ENCODE measurements around the gene ZFYVE28.

Gene ZFYVE28

DNA sequence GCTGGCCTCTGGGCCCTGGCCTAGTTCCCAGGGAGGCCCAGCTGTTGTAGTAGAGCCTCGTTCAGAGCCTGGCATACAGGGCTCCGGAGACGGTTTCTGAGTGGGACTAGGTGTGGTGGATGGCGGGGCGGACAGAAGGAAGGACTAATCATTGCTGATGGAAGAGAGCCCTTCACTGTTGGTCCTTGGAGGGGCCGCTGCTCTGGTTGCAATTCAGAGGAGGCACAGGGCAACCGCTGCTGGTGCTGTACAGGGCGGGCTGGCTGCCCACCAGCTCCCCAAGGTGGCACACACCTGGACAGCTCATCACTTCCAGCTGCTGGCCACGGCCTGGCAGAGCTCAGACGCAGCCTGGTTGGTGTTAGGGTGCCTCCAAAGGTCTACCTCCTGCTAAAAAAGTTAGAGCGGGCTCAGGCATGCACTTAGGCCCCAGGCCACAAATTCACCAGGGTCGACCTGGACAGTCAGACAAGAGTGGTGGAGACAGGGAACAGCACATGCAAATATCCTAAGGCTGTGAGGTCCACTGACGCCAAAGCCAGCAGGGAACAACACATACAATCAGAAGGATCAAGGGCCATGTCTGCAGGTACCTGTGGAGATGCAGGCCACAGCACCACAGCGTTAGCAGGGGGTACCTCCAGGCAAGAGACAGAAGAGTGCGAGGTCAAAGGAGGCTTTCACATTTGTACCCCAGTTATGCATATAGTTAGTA, 43.0 kb upstream of the ZFYVE28 start:
- no peak for DNase-seq (ENCODE audit: low read depth, low spot score)
- POLR2A ChIA-PET: no interaction called here
- CTCF ChIA-PET: interaction anchor here (0.7 to 1.8 kb wide), 5 partner anchors 11 to 244 kb away, joined by 3 to 15 read pairs (median 4); no protein-coding TSS in a partner anchor
- no peak overlapping the region for H3K4me3 ChIP-seq (ENCODE audit: low read depth, low read length)
- TF ChIP-seq, protein P1, sequence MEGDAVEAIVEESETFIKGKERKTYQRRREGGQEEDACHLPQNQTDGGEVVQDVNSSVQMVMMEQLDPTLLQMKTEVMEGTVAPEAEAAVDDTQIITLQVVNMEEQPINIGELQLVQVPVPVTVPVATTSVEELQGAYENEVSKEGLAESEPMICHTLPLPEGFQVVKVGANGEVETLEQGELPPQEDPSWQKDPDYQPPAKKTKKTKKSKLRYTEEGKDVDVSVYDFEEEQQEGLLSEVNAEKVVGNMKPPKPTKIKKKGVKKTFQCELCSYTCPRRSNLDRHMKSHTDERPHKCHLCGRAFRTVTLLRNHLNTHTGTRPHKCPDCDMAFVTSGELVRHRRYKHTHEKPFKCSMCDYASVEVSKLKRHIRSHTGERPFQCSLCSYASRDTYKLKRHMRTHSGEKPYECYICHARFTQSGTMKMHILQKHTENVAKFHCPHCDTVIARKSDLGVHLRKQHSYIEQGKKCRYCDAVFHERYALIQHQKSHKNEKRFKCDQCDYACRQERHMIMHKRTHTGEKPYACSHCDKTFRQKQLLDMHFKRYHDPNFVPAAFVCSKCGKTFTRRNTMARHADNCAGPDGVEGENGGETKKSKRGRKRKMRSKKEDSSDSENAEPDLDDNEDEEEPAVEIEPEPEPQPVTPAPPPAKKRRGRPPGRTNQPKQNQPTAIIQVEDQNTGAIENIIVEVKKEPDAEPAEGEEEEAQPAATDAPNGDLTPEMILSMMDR (IDR thresholded peaks at IDR 0.05; ENCODE audit: insufficient read depth, low read length, missing control alignments): no peak

DNA sequence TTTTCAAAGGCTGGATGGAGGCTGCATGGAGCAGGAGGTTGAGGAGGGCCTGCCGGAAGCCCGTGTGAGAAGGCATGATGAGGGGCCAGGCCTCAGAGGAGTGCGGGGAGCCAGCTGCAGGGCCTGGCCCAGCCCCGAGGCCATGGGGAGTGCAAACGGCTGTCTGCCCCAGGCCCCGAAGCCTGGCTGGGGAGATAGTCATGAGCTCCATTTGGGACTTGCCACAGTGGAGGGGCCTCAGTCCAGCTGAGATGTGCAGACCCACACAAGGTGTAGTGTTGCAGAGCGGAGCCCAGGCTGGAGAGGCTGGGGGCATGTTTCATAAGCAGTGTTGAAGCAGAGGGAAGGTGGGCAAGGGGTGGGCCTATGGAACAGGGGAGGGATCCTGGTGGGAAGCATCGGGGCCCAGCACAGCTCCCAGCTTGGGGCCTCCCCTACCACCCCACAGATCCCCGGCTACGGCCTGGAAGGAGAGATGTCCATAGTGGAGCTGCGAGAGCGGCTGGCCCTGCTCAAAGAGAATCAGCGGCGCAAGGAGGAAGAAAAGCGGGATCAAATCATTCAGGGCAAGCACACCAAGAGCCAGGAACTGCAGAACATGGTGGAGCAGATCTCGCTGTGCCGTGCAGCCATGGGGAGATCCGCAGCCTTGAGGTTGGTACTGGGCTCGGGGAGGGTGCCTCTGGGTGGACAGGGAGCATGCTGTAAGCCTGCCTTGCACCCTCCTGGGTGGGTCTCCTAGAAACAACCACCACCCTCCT, 41.3 kb upstream of the ZFYVE28 start:
- no peak for DNase-seq (ENCODE audit: low read depth, low spot score)
- TF ChIP-seq, protein P1 (IDR thresholded peaks at IDR 0.05; ENCODE audit: insufficient read depth, low read length, missing control alignments): no peak
- no peak overlapping the region for H3K4me3 ChIP-seq (ENCODE audit: low read depth, low read length)
- ChIA-PET CTCF (interaction anchor here (0.8 to 1.2 kb wide), 3 partner anchors 9 to 239 kb away, joined by 3 read pairs; partner anchors contain the start of gene RNF4), POLR2A (no interaction called here)

DNA sequence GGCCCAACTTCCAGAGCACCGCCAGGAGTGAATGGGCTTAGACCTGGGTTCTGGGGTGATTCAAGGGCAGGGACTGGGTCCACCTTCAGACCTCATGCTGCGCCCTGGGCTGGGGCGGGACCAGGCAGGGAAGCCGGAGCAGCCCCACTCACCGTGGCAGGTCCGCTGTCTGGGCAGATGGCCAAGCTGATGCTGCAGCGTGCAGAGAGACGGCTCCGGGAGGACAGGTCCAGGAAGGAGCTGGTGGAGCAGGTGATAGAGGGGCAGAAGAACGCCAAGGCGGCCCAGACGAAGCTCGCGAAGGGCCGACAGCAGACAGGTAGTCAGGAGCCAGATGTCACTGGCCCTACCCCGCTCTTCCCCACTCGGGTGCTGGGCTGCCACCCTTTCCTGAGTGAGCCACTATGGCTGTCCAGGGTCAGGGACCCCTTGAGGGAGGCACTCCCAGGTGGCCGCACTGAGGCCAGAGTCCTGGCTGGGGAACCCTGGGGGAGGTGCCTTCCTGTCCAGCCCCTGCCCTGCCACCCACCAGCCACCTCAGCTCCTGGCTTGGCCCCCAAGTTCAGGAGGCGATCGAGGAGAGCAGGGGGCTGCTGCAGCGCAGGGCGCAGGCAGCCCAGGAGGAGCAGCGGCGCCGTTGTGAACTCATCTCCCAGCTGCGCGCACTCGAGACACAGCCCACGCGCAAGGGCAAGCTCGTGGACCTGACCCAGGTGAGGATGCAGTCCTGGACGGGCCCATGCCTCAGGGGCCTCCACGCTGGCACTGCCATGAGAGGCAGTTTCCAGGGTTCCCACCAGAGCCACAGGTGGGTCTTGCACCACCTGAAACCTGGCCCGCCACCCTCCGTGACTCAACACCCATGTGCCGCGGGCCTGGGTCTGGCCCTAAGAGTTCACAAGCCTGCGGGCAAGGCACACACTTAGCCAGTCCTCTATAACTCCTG, 40.4 kb upstream of the ZFYVE28 start:
- no peak overlapping the region for H3K4me3 ChIP-seq (ENCODE audit: low read depth, low read length)
- TF ChIP-seq, protein P1 (IDR thresholded peaks at IDR 0.05; ENCODE audit: insufficient read depth, low read length, missing control alignments): no peak
- POLR2A ChIA-PET: no interaction called here
- CTCF ChIA-PET: interaction anchor here (0.8 to 1.2 kb wide), 3 partner anchors 10 to 238 kb away, joined by 3 read pairs; partner anchors contain the start of gene RNF4
- no peak for DNase-seq (ENCODE audit: low read depth, low spot score)

DNA sequence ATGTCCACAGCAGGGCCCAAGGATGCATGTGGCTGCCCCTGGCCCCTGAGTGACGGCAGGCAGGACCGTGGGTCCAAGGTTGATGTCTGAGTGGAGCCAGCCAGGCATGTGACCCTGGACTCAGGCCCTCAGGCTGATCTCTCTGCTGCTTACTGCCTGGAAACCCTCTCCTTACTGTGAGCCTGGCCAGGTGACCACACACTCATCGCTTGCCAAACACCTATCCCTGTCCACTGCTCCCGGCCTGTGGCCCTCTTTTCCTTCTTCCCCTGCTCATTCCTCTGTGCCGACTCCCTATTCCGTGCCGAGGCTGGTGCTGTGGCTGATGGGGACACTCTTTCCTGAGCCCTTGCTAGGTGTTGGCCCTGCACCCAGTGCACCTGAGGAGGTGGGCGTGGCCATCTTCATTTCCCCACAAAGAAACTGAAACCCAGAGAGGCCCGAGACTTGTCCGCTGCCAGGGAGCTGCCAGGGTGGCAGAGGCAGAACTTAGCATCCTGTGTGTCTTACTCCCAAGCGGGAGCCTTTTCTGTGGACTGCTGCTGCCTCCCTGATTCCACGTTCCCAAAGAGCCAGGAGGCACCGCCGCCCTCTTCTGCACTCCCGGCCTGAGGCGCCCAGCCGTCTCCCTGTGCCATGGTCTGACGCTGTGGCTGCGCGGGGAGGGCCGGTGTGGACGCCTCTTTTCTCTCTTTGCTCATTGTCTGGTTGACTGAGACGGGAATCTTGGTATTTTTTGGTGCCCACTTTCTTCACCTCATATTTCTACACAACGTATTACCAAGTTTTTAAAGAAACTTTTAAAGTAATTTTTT, 39.2 kb upstream of the ZFYVE28 start:
- ChIA-PET CTCF (interaction anchor here (1.0 kb wide), 1 partner anchor 21 kb away, joined by 3 read pairs; no protein-coding TSS in a partner anchor), POLR2A (interaction anchor here (1.5 kb wide), 1 partner anchor 196 kb away, joined by 5 read pairs; the partner anchor contains the start of gene MXD4)
- TF ChIP-seq, protein P1 (IDR thresholded peaks at IDR 0.05; ENCODE audit: insufficient read depth, low read length, missing control alignments): no peak
- no peak overlapping the region for H3K4me3 ChIP-seq (ENCODE audit: low read depth, low read length)
- DNase-seq (ENCODE audit: low read depth, low spot score): no peak

DNA sequence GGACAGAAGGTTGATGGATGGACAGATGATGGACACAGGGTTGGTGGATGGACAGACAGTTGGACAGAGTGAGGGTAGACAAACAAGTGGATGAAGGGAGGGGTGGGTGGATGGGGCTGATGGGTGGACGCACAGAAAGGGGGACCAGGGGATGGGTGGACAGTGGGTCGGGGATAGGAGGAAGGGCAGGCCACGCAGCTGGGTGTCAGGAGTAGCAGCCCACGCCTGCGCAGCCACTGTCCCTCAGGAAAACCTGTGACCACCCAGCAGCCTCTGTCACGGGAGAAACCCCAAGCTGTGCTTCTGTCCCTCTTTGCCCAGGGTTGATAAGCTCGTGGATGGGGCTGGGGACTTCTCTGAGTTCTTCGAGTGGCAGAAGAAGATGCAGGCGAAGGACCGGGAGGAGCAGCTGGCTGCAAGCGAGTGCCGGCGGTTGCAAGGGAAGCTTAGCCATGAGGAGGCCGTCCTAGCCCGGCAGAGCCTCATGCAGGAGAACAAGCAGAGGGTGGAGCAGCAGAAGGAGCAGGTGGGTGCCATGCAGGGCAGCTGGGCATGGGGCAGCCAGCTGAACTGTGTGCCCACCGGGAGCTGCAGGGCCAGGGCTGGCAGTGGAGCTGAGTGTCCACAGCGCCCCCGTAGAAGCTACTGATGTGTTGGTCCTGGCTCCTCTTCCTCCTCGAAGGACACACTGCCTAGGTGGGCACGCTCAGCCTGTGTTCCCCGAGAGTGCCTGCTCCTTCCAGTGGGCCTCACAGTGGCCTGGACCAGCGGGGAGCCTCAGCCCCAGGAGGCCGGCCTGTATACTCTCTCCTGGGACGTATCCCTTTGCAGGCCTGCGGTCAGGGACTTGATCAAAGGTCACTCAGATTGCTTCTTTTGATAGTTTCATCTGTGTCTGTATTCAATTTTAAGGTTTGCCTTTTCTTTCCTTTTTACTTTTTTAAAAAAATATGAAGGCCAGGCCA, 33.7 kb upstream of the ZFYVE28 start:
- DNase-seq (ENCODE audit: low read depth, low spot score): no peak
- TF ChIP-seq, protein P1 (IDR thresholded peaks at IDR 0.05; ENCODE audit: insufficient read depth, low read length, missing control alignments): no peak
- CTCF ChIA-PET: interaction anchor here (0.6 kb wide), 1 partner anchor 546 kb away, joined by 3 read pairs; no protein-coding TSS in a partner anchor
- POLR2A ChIA-PET: no interaction called here
- H3K4me3 ChIP-seq (ENCODE audit: low read depth, low read length): no peak overlapping the region
